NOMO-1 treated with DMSO at 0.1 percent for 48 hours (cell line): ENCODE measurements around the gene DNMT3L.
"Not testable (repeated sequence)": the region's sequence is repeated elsewhere in the genome, so short reads cannot be mapped to it uniquely, and the experiment has no call there.

Experiments used
- DNase-seq: peaks from one replicate; lab custom pipeline; 2025; ENCODE audit not compliant: unreplicated experiment; lab: John Stamatoyannopoulos, UW

Gene DNMT3L

GRCh38 chr21:44261675-44262295 lies at the start of gene DNMT3L:
TSS of gene DNMT3L (minus strand) at chr21:44261897. CDS start at chr21:44261259, 638 bp downstream.
- DNase-seq, result no peak

- DNase-seq, result no peak
These were observed 49.2 kb upstream of the DNMT3L start for GRCh38 chr21:44310628-44311507.

GRCh38 chr21:44306936-44307704 lies 45.4 kb upstream of the DNMT3L start:
- DNase-seq, result no peak

- DNase-seq, result no peak
These were observed 44.0 kb upstream of the DNMT3L start for GRCh38 chr21:44305691-44306090.

- DNase-seq, result no peak
These were observed 43.2 kb upstream of the DNMT3L start for GRCh38 chr21:44304877-44305293.

- DNase-seq, result no peak
These were observed 42.4 kb upstream of the DNMT3L start for GRCh38 chr21:44304011-44304616.

- DNase-seq, result no peak
These were observed 41.8 kb upstream of the DNMT3L start for GRCh38 chr21:44303490-44303981.

- not testable (repeated sequence) for DNase-seq
These were observed 41.1 kb upstream of the DNMT3L start for GRCh38 chr21:44302573-44303401.

- DNase-seq, result no peak
These were observed 40.3 kb upstream of the DNMT3L start for GRCh38 chr21:44301961-44302406.

- no peak for DNase-seq
These were observed 39.4 kb upstream of the DNMT3L start for GRCh38 chr21:44301141-44301540.

- peak; percentile 45 for DNase-seq
These were observed 38.7 kb upstream of the DNMT3L start for GRCh38 chr21:44300262-44300959.

GRCh38 chr21:44299458-44300261 lies 38.0 kb upstream of the DNMT3L start, which contains the start of gene PFKL:
TSS of gene PFKL (plus strand) at chr21:44300053. CDS start at chr21:44300106, 53 bp downstream.
- peak; percentile 70 for DNase-seq

- DNase-seq, result no peak
These were observed 37.4 kb upstream of the DNMT3L start for GRCh38 chr21:44299085-44299457.

- no peak for DNase-seq
These were observed 36.6 kb upstream of the DNMT3L start for GRCh38 chr21:44298301-44298700.

- DNase-seq, result peak; percentile 78
These were observed 36.0 kb upstream of the DNMT3L start for GRCh38 chr21:44297525-44298290.

- DNase-seq, result no peak
These were observed 35.2 kb upstream of the DNMT3L start for GRCh38 chr21:44296916-44297315.

GRCh38 chr21:44296103-44296519 lies 34.4 kb upstream of the DNMT3L start:
- DNase-seq, result no peak

- no peak for DNase-seq
These were observed 33.9 kb upstream of the DNMT3L start for GRCh38 chr21:44295646-44296045.
